IMR-90 (cell line): Measurements from ENCODE around the gene LDHB. TPM values are rescaled to one million over a fixed set of nuclear protein-coding genes. Genes with fewer than 3 reads are reported as not detected.
"Not testable (repeated sequence)": the region's sequence is repeated elsewhere in the genome, so short reads cannot be mapped to it uniquely, and the experiment has no call there.

Source experiments
- ATAC-seq: fragments of 200-7000 bp; cut with Tn5 transposase; 2 replicates; pipeline ENCODE4 v1.9.1; 2020; ENCODE audit warnings: low read depth, mild to moderate bottlenecking, moderate library complexity
- BruUV-seq: library from RNA; stranded (reverse); fragments of 400-500 nt; replicated peaks from 2 replicates; lab custom pipeline; 2021; lab: Mats Ljungman, UMichigan
- CTCF ChIA-PET: fragments of 300-600 bp; formaldehyde crosslinking; extraction: SDS; loops from one replicate; lab custom pipeline; 2021; ENCODE audit warnings: antibody characterized with exemption; lab: Yijun Ruan, JAX
- POLR2A ChIA-PET: fragments of 300-600 bp; sonication (Branson Sonifier 250); formaldehyde crosslinking; loops from one replicate; lab custom pipeline; 2022; ENCODE audit warnings: antibody characterized with exemption; ENCODE audit not compliant: unreplicated experiment; lab: Charles Lee
- DNase-seq: peaks from one replicate; pipeline ENCODE4 v3.0.0; 2013
- H2AFZ ChIP-seq: replicated peaks from 2 replicates; pipeline ENCODE3; 2013; ENCODE audit warnings: low read length, mild to moderate bottlenecking; ENCODE audit not compliant: poor library complexity
- H2AK5ac ChIP-seq: 2 replicates; pipeline ENCODE4 v1.6.1; 2013; ENCODE audit warnings: low read depth, low read length, inconsistent platforms
- H2AK9ac ChIP-seq: replicated peaks from 2 replicates; pipeline ENCODE3; 2013; ENCODE audit warnings: mild to moderate bottlenecking, low read depth, low read length, moderate library complexity; ENCODE audit not compliant: poor library complexity
- H2BK120ac ChIP-seq: 2 replicates; pipeline ENCODE4 v1.6.1; 2013; ENCODE audit warnings: low read depth, low read length, inconsistent platforms
- H2BK15ac ChIP-seq: 3 replicates; pipeline ENCODE4 v1.6.1; 2013; ENCODE audit warnings: low read depth, low read length, inconsistent platforms
- H2BK20ac ChIP-seq: 2 replicates; pipeline ENCODE4 v1.6.1; 2013; ENCODE audit warnings: low read depth, mild to moderate bottlenecking, inconsistent platforms, low read length, moderate library complexity
- H2BK5ac ChIP-seq: 2 replicates; pipeline ENCODE4 v1.6.1; 2013; ENCODE audit warnings: mild to moderate bottlenecking, low read depth, low read length, inconsistent platforms; ENCODE audit not compliant: poor library complexity, severe bottlenecking
- H3K14ac ChIP-seq: replicated peaks from 2 replicates; pipeline ENCODE4 v1.6.1; 2013; ENCODE audit warnings: low read depth, low read length, inconsistent platforms
- H3K18ac ChIP-seq: 2 replicates; pipeline ENCODE4 v1.6.1; 2013; ENCODE audit warnings: low read depth, low read length, control low read depth
- H3K23ac ChIP-seq: 2 replicates; pipeline ENCODE4 v1.6.1; 2013; ENCODE audit warnings: low read depth, low read length, inconsistent platforms
- H3K27ac ChIP-seq: 2 replicates; pipeline ENCODE4 v1.5.1; 2013; ENCODE audit warnings: mild to moderate bottlenecking, control low read depth, low read length; ENCODE audit not compliant: insufficient read depth
- H3K27me3 ChIP-seq: 2 replicates; pipeline ENCODE4 v1.6.1; 2013; ENCODE audit warnings: low read length; ENCODE audit not compliant: control insufficient read depth, insufficient read depth
- H3K36me3 ChIP-seq: 2 replicates; pipeline ENCODE4 v1.6.1; 2013; ENCODE audit warnings: low read length, mixed read lengths; ENCODE audit not compliant: control insufficient read depth, insufficient read depth
- H3K4ac ChIP-seq: 2 replicates; pipeline ENCODE4 v1.6.1; 2013; ENCODE audit warnings: low read depth, low read length, inconsistent platforms
- H3K4me1 ChIP-seq: 2 replicates; pipeline ENCODE4 v1.6.1; 2013; ENCODE audit warnings: low read length, mixed read lengths; ENCODE audit not compliant: control insufficient read depth, insufficient read depth
- H3K4me2 ChIP-seq: 2 replicates; pipeline ENCODE4 v1.6.1; 2013; ENCODE audit warnings: low read depth, mild to moderate bottlenecking, control low read depth, low read length, moderate library complexity
- H3K4me3 ChIP-seq: 2 replicates; pipeline ENCODE4 v1.5.1; 2013; ENCODE audit warnings: low read depth, mild to moderate bottlenecking, control low read depth, low read length, moderate library complexity; ENCODE audit not compliant: insufficient read depth
- H3K56ac ChIP-seq: 2 replicates; pipeline ENCODE4 v1.6.1; 2013; ENCODE audit warnings: low read length, inconsistent platforms; ENCODE audit not compliant: insufficient read depth; ENCODE audit errors: extremely low read depth
- H3K79me1 ChIP-seq, 2 experiments: 2 replicates each; pipeline ENCODE4 v1.6.1; 2013; ENCODE audit warnings: low read length in 2 of 2, inconsistent platforms in 1 of 2, low read depth in 1 of 2
- H3K9ac ChIP-seq: 2 replicates; pipeline ENCODE4 v1.6.1; 2013; ENCODE audit warnings: low read depth, low read length, control low read depth
- H3K9me1 ChIP-seq: 2 replicates; pipeline ENCODE4 v1.6.1; 2013; ENCODE audit warnings: low read length, inconsistent platforms; ENCODE audit not compliant: insufficient read depth
- H3K9me3 ChIP-seq: 2 replicates; pipeline ENCODE4 v1.6.1; 2013; ENCODE audit warnings: low read length; ENCODE audit not compliant: control insufficient read depth, insufficient read depth
- H4K20me1 ChIP-seq: 2 replicates; pipeline ENCODE4 v1.6.1; 2013; ENCODE audit warnings: low read length, inconsistent platforms; ENCODE audit not compliant: insufficient read depth
- H4K5ac ChIP-seq: 2 replicates; pipeline ENCODE4 v1.6.1; 2013; ENCODE audit warnings: mild to moderate bottlenecking, low read depth, low read length, control low read depth
- H4K8ac ChIP-seq, 2 experiments: 2 replicates each; pipeline ENCODE4 v1.6.1; 2013; ENCODE audit warnings: low read depth in 2 of 2, low read length in 2 of 2, control low read depth in 1 of 2, inconsistent platforms in 1 of 2
- H4K91ac ChIP-seq: 2 replicates; pipeline ENCODE4 v1.6.1; 2013; ENCODE audit warnings: low read depth, low read length, inconsistent platforms; ENCODE audit not compliant: insufficient read depth
- WGBS, 2 experiments: methylation state at CpG; one replicate each; pipeline versions ENCODE4 v1.1.5 to v1.1.7; 2013; ENCODE audit warnings: missing lambda C conversion rate in 2 of 2; ENCODE audit not compliant: insufficient read length in 1 of 2; ENCODE audit errors: extremely low coverage in 2 of 2; 5-methylcytosine and 5-hydroxymethylcytosine counted together
- dilution Hi-C: fragments of 300-500 bp; cut with HindIII; formaldehyde crosslinking; loops from one replicate; pipeline ENCODE4 v1.14.3; 2018; ENCODE audit warnings: low sequenced_read_pairs; ENCODE audit not compliant: unreplicated experiment
- in situ Hi-C: fragments of 300-500 bp; cut with MboI; formaldehyde crosslinking; loops from 3 replicates; pipeline ENCODE4 v1.14.3; 2019; ENCODE audit warnings: low sequenced_read_pairs, inconsistent platforms, mixed read lengths
- intact Hi-C: fragments of 100-400 bp; cut with micrococcal nuclease; formaldehyde crosslinking; loops from 2 replicates; pipeline ENCODE4 v1.10.0; 2022
- polyA plus RNA-seq, 3 experiments: library from polyadenylated mRNA; depleted of rRNA; stranded (reverse); fragments of >200 nt; gene quantifications; 2 replicates each; pipeline ENCODE4 v1.2.3, GENCODE V29; 2012; ENCODE audit warnings: low replicate concordance in 1 of 3
- total RNA-seq: library from RNA; depleted of rRNA; stranded (reverse); fragments of >200 nt; gene quantifications from 2 replicates; pipeline ENCODE4 v1.2.3, GENCODE V29; 2012

LDHB gene
- total and polyA plus RNA-seq, 2 of the 4 experiments (the other 2 are of a cell fraction): 623 to 630 TPM

DNA sequence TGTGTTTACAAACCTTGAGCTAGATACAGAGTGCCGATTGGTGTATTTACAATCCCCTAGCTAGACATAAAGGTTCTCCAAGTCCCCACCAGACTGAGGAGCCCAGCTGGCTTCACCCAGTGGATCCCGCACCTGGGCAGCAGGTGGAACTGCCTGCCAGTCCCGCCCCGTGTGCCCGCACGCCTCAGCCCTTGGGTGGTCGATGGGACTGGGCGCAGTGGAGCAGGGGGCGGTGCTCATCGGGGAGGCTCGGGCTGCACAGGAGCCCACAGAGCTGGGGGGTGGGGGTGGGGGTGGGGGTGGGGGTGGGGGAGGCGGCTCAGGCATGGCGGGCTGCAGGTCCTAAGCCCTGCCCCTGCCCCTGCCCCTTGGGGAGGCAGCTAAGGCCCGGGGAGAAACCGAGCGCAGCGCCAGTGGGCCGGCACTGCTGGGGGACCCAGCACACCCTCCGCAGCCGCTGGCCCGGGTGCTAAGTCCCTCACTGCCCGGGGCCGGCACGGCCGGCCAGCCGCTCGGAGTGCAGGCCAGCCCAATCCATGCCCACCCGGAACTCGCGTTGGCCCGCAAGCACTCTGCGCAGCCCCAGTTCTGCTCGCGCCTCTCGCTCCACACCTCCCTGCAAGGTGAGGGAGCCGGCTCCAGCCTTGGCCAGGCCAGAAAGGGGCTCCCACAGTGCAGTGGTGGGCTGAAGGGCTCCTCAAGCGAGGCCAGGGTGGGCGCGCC, 16.3 kb upstream of the LDHB start:
- H3K4ac ChIP-seq, H4K8ac ChIP-seq, H3K56ac ChIP-seq, H3K9ac ChIP-seq, H2AK5ac ChIP-seq, H3K4me1 ChIP-seq, DNase-seq, H4K5ac ChIP-seq, H2BK5ac ChIP-seq, ATAC-seq, H3K9me1 ChIP-seq, H3K36me3 ChIP-seq, H4K91ac ChIP-seq, H3K18ac ChIP-seq, H2BK20ac ChIP-seq, CTCF ChIA-PET, H3K27ac ChIP-seq, H3K4me2 ChIP-seq, H3K79me1 ChIP-seq, H2BK120ac ChIP-seq, H3K23ac ChIP-seq, dilution Hi-C loops, intact Hi-C loops, H3K4me3 ChIP-seq, H2AFZ ChIP-seq, H3K9me3 ChIP-seq, BruUV-seq, POLR2A ChIA-PET, H2AK9ac ChIP-seq, H4K20me1 ChIP-seq, H2BK15ac ChIP-seq, H3K14ac ChIP-seq: not testable (repeated sequence)
- 96% methylated on average over 12 of the region's 39 CpGs; no CpG with 5 or more reads in 1 of the 2 experiments for WGBS, 2 experiments
- peaks cover 31% of the 10 kb centered on the region for H3K27me3 ChIP-seq
- in situ Hi-C loops: loop anchor here (10.0 kb wide), 1 partner anchor 69 kb away; the partner anchor contains the start of gene GYS2
